ENCODE data around the gene PGAM1.

- TF ChIP-seq CTCF (IDR thresholded peaks at IDR 0.05 in 2 of 3, conservative IDR thresholded peaks at IDR 0.05 in 1 of 3; ENCODE audit: borderline replicate concordance in 1 of 3, insufficient read depth in 1 of 3, low read depth in 2 of 3, low read length in 2 of 3) (no peak), ZNF274 (IDR thresholded peaks at IDR 0.05; ENCODE audit: low read depth, low read length) (no peak), ZBTB33 (IDR thresholded peaks at IDR 0.05; ENCODE audit: extremely low read depth, insufficient replicate concordance, low read length) (no peak), REST (IDR thresholded peaks at IDR 0.05; ENCODE audit: low read depth) (no peak), EZH2phosphoT487 (IDR thresholded peaks at IDR 0.05; ENCODE audit: borderline replicate concordance) (no peak)
Observed at GRCh38 chr10:97459933-97460332, 33.9 kb downstream of the PGAM1 start.
